KG1 (cell line): Measurements from ENCODE around the gene FTCDNL1.

Source experiments
- DNase-seq: peaks from one replicate; lab custom pipeline; 2025; lab: John Stamatoyannopoulos, UW

Gene FTCDNL1

DNA sequence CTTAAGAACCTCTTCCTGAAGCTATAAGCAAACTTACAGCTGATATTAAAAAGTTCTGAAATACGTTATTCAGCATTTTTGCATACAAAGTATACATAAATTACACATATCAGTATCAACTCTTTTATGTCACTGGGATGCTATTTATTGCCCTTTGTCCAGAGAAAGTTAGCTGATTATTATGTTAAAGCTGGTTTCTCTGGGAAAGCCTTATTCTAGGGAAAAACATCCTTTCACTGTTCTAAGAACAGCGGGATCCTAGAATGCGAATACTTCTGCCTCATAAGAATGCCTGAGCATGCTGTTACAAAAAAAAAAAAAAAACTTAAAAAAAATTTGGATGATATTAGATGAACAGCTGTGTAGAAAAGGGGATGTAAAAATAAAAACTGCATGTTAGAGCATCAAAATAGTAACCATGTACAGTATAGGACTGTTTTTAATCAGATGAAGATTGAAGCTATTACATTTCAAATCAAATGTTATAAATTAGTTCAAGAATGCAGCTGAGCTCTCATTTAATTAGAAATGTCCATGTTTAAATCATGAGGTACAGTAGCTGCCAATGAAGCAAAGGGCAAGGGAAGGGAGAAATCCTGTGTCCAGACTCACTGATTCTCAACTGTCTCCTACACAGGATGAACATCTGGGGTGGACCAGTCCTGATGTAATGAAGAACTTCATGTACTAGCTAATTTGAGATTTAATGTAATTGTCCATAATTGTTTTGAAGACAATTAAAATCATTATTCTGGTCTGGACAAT is 8.2 kb downstream of the FTCDNL1 start:
- no peak for DNase-seq

DNA sequence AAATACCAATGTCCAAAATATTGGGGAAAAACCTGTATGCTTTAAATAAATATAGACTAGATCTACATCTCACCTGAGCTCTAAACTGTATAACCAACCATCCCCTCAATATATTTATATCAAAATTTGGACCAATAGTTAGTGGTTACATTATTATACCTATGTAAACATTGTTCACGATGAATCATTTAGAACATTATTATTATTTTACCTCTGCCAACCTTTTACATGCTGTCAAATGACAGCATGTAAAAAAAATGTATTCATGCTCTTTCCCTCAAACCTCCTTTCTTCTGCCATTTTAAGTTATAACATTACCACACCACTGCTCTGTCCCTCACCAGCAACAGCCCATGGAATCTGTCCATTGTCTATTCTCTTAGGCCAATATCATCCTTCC is 9.6 kb downstream of the FTCDNL1 start:
- no peak for DNase-seq

DNA sequence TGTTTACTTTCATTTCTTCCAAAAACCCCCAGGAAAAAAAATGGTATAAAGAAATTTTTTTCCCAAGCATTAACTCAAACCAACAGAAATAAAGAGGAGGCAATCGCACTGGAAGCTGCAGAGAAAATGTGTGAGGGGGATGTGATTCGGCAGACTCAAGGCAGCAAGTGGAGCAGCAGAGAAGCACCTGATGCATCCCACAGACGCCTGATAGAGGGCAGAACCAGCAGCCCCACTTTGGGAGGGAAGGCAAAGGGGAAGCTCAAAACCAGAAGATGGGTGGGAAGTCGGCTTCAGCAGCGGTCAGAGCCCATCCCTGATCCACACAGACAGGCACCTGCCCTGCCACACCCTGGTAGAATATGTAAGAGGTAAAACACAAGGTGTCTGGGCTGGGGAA is 12.6 kb downstream of the FTCDNL1 start:
- DNase-seq = no peak

DNA sequence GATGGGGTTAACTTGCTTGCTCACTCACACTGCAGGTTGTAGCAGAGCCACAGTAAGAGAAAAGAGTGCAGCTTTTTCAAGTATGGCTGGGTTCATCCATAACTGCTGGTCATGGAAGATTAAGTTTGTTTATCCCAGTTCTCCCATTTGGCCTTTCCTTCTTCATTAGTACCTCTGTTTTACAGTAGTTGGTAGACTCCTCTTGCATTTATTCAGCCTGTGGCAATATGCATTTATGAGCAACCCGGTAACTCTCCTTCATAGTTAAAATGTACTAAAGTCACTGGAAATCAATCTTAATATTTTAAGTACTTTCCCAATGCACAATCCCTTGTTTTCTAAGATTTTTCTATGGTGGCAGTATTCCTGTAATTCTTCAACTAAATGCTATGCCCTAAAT is 14.0 kb downstream of the FTCDNL1 start:
- no peak for DNase-seq

DNA sequence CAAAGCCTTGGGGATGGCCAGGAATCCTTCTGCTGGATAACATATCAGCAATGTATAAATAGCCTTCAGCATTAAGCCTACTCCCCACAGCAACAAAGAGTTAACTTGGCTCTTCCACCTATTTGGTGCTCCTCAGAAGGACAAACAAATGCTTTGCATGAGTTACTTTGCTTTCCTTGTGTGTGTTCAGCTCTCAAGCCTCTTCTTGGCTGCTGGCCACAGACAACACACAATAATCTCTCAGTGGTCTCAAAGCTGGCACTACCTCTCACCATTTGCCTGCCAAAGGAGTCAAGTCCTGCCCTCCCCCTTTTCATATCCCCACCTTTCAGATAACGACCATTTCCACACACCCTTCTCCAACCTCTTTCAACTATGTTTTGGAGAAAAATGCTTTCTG is 17.5 kb downstream of the FTCDNL1 start:
- no peak for DNase-seq

DNA sequence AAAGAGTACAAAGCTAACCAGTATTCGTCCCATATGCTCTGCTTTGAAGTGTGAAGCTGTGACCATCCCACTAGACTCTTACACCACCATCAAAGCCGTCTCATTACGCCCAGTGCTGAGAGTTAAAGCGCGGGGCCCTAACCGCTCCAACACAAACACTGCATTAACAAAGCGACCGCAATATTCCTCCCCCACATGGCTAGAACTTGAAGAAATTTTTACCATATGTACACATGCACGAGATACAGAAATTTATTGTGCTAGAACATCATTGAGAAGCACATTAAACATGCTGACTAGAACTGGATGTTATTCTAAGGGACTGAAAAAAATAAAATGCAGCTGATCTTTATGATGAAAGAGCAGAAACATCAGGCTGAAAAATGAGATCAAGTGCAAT is 20.5 kb downstream of the FTCDNL1 start:
- no peak for DNase-seq

DNA sequence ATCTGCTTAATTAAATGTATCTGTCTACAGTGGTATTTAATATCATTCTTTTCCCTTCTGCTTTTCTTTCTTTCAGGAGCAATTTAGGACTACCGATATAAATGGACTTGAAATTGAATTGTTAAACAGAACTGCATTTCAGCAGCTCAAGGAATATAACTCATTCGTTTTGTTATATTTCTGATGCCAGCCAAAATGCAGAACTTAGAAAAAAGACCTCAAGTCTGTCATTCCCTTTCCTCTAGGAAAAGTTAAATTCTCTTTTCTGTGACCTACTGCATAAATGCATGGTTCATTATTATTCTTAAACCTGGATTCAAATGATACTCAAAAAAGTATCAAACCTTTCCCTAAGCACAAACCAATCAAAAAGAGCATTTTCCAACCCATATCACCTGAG is 21.4 kb downstream of the FTCDNL1 start:
- DNase-seq = no peak

DNA sequence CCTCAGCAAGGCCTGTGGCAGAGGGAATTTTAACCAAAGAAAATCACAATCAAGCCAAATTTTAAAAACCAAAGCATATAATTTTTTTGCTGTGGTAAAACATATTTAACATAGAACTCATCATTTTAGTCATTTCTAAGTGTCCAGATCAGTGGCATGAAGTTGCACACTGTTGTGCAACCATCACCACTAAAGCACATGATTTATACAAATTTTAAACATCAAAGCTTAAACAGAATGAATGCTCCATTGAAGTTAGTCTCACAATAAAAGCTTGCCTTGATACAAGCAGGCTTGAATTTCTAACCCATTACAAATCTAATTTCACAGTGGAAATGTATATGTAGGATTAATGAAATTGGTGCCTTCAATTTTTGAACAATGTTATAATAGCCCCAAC is 31.2 kb downstream of the FTCDNL1 start:
- no peak for DNase-seq

DNA sequence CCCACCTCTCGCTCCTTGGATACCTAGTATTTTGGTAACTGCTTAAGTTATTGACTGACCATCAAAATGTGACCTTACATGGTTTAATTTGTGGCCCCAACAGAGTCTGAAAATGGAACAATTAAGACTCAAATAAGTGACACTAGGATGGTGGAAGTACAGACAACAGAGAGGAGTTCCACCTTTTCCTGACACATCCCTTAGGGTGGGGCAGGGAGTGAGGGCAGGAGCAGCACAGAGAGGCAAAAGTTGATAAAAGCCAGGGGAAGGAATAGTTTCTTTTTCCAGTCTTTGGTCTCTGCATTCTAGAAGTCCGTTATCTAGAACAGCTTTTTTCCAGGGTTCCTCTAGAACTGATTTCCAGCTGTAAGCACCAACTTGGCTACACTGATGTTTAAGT is 32.2 kb downstream of the FTCDNL1 start:
- DNase-seq = no peak

DNA sequence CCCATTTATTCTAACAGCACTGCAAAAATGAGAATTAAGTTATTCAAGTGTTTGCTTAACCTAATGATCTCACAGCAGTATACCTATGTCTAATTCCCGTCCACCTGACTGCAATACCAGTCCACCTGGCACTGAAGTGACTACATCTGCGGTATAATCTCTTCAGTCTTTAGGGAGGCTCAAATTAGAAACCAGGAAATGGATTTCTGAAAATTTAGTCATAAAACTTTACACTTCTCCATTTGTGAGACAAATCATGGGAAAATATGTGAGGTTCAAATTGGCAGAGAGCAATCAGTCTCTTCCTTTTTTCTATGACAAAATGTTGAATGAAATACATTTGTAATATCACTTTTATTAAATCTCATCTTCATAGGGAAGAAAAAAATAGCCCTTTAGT is 33.0 kb downstream of the FTCDNL1 start:
- DNase-seq = no peak

DNA sequence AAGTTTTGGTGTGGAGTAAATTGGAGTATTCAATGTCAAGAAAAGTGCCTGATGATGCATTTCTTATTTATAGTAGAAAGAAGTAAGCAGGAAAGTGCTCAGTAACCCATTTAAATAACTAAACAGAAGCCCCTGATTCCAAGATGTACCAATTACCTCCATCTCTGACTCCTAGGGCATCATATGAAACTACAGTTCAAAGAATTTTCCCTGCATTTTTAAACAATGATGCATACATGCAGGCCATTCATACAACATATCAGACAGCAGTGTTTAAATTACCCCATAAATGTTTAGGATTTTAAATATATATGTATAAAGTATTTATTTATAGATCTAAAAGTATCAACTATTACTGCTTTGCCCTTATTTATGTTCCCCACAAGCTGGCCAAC is 36.2 kb downstream of the FTCDNL1 start:
- no peak for DNase-seq

DNA sequence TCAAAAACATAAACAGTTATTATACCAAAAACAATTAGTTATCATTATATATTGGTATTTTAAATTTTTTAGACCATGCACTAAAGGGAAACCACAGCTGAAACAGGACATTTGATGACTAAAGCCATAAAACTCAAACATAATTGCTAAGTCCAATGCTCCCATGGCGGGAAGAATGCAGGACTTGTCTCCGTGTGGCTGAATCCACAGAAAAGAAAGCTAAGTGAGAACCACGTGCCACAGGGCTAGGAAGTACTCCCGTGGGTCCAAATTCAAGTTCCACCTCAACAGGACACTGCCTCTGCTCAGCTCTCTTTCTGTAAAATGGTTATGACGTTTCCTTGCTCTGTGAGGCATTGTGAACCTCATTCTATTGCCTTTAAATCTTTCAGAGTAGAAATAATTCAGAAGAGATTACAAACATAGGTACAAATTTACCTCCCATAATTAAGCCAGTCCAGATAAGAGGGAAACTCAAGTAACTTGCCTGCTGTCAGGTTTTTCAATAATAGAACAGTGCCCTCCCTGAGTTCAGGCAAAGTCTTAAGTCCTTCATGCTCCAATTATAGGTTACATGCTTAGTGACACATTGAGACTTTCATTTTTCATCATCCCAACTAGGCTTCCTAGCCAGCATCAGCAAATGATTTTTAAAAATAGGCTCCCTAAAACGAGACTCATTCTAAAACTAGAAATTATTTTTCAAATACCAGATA is 36.7 kb downstream of the FTCDNL1 start:
- DNase-seq = no peak

DNA sequence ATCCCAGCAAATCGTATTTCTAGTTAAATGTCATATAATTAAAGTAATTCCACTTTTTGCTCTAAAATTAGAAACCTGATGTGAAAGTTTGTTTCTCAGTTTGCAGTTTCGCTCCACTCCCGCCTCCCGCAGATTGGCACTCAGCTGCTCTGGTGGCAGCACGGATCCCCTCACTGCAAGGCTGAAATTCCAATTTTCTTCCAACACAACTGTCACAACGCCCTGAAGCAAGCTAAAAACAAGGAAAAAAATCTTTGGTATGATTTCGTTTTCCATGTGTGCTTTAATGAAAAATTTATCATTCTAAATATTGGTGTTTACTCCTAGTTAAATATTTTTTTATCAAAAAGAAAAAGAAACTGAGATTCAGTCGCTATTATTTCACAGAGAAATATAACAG is 38.5 kb downstream of the FTCDNL1 start:
- DNase-seq = no peak

DNA sequence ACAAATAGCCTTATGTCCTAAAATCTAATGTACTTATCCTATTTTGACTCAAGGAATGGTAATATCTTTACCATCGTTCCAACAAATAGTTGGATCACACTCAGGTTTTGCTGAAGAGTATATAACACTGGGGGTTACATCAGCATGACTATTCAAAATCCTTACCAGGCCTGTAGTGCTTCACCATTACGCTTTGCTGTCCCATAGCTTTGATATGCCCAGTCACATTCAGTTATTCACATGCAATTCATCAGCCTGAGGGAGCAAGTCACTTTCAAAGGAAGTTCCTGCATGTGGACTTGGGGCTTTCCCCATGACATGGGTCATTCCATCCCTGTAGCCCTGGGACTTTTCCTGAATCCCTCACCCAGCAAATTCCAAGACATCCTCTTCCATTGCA is 39.6 kb downstream of the FTCDNL1 start:
- DNase-seq = no peak

DNA sequence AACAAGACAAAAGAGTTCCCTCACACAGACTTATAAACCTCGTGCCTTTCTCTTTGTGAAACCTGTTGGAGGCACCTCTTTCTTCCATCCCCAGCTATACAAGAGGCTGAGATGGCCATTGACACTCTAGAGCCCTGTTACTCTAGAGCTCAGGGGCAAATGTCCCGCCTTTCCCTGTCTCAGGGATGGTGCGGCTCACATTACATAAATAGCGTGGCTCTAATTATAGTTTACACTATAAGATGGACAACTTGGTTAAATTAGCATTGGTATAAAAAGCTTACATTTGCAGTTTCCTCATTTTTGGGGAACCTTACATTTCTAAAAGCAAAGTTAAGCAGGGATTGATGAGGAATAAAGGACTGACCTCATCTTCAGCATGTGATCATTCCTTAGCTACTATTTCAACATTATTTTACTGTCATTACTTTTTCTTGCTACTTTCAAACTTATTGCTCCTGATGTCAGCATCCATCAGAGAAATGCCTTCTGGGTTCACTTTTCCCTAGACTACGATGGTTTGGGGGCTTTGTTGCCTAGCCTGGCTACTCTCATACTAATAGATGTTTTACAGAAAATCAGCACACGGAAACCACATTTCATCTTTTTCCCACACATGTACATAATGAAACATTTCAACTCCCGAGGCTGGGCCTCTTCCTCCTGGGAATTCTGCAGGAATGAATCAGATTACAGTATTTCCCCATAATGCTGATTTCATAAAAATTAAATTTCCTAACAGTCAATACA is 40.4 kb downstream of the FTCDNL1 start:
- no peak for DNase-seq

DNA sequence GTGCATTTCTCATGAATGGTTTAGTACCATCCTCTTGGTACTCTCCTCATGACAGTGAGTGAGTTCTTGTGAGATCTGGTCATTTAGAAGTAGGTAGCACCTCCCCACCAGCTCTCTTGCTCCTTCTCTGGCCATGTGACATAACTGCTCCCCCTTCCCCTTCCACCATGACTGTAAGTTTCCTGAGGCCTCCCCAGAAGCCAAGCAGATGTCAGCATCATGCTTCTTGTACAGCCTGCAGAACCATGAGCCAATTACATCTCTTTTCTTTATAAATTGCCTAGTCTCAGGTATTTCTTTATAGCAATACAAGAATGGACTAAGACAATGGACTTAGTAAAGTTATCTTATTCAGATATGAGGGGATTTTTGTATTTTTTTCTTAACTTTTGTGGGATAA is 43.0 kb downstream of the FTCDNL1 start:
- DNase-seq = no peak

DNA sequence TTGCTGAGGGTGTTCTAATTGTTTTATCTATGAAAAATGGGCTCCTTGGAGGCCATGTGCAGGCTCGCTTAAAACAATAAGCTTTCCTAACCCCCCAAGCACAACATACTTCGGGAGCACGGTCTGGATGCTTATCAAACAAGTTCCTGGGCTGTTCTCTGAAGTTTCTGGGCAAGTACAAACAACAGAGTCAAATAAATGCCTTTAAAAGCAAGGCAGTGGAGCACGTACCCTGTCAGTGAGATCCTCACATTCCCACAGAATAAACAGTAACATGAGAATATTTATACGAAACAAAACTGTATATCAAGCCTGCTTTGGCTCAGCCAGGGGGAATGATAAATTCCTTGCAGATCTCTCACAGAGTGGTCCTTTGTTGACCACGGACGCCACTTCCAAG is 44.8 kb downstream of the FTCDNL1 start:
- DNase-seq = no peak

DNA sequence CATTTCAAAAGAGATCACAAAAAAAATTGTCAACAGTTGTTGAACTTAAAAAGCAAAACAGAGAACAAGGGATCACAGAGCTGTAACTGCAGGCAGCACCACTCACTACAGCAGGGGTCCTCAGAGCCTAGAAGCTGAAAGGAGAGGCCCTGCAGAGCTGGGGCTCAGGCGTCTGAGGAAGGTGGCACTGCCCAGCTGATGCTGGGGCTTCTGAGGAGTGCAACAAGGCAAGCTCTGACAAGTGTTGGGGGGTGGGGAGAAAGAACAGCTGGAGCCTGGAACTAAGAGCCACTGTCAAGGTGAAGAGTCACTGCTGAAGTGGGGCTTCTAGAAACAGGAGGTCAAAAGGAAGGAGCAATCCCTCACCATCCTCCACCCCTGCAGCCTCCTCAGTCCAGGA is 46.2 kb downstream of the FTCDNL1 start:
- DNase-seq = no peak

DNA sequence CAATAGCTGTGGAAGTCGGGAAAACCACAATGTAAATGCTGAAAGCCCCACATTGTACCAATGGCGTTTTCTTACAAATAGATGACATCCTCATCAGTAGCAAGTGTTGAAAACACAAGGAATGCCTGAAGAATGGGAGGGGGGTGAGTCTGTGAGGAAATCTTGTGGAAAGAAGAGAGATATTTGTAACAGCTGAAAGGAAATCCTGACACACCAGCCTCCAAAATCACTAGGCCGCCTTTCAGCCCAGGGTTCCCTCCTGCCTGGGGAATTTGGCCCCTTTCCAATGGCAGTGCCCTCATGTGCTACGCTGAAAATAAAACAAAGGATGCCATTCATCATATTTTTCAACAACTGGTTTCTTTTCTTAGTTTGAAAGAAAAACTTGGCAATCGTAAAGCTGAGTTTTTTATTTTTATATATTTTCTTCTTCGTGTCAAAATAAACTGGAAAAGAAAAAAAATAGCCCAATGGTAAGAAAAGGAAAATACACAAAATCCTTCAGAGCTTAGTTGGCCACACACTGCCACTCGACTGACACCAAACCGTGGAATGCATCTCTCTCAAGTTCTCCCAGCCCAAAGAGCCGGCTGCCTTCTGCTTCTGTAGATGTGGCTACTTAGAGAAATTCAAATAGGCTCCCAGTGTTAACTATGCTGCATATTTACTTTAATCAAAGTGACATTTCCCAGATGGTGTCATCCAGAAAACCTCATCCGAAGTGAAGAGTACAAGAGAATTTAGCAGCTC is 52.0 kb downstream of the FTCDNL1 start:
- DNase-seq = no peak

DNA sequence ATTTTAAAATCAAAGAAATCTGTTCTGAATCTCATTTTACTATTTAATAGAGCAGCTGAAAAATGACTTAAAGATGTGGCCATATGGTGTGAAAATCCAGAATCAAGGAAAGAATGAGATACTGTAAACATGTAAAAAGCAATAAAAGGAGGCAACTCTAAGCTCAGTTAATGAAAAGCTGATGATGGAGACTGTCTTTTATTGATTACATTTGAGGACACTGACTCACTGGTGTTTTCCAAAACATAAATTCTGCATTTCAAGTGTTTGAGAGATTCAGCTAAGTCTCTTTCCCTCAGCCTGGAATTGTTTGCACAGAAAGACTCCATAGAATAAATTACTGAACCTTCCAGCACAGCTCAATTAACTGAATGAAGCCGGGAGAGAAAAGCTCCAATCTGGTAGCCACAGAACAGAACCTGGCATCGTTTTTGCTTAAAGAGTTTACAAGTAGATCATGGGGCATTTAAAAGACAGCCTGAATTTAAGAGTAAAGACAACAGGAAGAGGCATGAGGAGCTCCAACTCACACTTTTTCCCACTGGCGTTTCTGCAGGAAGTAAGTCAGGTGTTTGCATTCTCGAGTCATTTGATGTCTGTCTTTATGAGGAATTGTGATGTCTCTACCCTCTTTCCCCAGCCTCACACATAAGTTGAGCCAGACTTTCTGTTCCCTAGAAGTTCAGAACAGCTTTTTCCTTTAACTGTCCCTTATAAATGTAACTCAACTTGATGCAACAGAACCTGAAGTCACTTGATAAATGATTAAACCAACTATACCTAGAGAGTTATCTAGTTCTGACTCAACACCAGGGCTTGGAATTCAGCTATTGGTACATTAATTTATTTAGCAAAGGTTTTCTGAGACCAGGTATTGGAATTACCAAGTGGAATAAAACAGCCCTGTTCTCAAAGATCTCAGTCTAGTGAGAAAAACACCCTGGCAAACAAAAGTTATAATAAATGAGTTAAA is 53.3 kb downstream of the FTCDNL1 start:
- no peak for DNase-seq

DNA sequence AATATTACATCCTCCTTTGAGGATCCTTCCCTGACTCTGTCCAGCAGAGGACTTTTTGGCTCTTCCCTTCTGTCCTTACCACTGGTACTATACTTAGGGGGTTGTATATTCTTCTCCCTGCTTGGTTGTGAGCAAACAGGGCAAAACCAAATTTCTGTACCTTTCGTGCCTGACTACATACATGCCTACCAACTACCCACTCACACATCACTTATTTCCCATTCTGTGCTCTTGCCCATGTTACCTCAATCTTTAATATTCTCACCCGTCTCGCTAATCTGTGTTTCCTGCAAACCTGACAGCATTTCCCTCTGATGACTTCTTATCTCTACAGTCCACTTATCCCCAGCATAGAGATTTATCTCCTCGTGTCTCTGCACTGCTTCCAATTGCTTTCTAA is 58.6 kb downstream of the FTCDNL1 start:
- DNase-seq = no peak
